Progenitor cell of endocrine pancreas (in vitro differentiated cells): ENCODE results near the gene TIMM17B. TPM values are rescaled to one million over a fixed set of nuclear protein-coding genes. Genes with fewer than 3 reads are reported as not detected.
A peak's percentile ranks its signal among the peaks of the same experiment; 100 is the strongest.

ENCODE experiments used
- DNase-seq: peaks from one replicate; pipeline ENCODE4 v3.0.0; 2021; ENCODE audit warnings: low spot score; ENCODE audit not compliant: unreplicated experiment
- H3K27ac Mint-ChIP-seq: 2 replicates; pipeline ENCODE4 v1.8.0; 2021; ENCODE audit warnings: mild to moderate bottlenecking, moderate library complexity, mixed read lengths
- H3K27me3 Mint-ChIP-seq: 2 replicates; pipeline ENCODE4 v1.8.0; 2021; ENCODE audit warnings: mixed read lengths
- H3K36me3 Mint-ChIP-seq: 2 replicates; pipeline ENCODE4 v1.8.0; 2022; ENCODE audit warnings: mixed read lengths; ENCODE audit not compliant: insufficient read depth
- H3K4me1 Mint-ChIP-seq: 2 replicates; pipeline ENCODE4 v1.8.0; 2021; ENCODE audit warnings: low read depth, mixed read lengths
- H3K4me3 Mint-ChIP-seq: 2 replicates; pipeline ENCODE4 v1.8.0; 2021; ENCODE audit warnings: low read depth, mild to moderate bottlenecking, moderate library complexity, mixed read lengths
- H3K9me3 Mint-ChIP-seq: 2 replicates; pipeline ENCODE4 v1.8.0; 2021; ENCODE audit warnings: low read depth, mixed read lengths
- total RNA-seq: library from RNA; stranded (reverse); gene quantifications from 2 replicates; pipeline ENCODE4 v1.2.1, GENCODE V29; 2021
- TF ChIP-seq, protein P1 (sequence below): fragments of 200-600 bp; sonication (generic); IDR thresholded peaks from one replicate; pipeline ENCODE4 v1.5.0; 2021; ENCODE audit warnings: antibody characterized with exemption, mild to moderate bottlenecking; ENCODE audit not compliant: unreplicated experiment

The TIMM17B gene
- total RNA-seq, 1 donor from 2014 or later = 68.1 TPM

DNA sequence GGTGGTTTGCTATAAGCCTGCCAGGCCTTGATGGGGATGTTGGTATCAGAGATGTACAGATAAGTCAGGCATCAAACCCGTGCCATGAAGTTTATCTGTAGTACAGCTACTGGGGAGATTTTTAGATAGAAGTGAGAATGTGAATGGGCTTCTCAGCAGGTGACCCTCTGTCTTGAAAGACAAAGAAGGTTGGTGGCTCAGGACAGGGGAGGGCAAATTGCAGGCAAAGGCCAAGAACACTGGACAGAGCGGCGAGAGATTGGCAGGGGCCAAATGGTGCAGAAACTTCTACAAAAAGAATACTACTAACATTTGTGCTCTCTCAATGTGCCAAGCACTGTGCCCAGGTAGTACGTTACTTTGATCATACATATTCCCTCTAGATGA lies 23.1 kb upstream of the TIMM17B start:
- TF ChIP-seq, protein P1, sequence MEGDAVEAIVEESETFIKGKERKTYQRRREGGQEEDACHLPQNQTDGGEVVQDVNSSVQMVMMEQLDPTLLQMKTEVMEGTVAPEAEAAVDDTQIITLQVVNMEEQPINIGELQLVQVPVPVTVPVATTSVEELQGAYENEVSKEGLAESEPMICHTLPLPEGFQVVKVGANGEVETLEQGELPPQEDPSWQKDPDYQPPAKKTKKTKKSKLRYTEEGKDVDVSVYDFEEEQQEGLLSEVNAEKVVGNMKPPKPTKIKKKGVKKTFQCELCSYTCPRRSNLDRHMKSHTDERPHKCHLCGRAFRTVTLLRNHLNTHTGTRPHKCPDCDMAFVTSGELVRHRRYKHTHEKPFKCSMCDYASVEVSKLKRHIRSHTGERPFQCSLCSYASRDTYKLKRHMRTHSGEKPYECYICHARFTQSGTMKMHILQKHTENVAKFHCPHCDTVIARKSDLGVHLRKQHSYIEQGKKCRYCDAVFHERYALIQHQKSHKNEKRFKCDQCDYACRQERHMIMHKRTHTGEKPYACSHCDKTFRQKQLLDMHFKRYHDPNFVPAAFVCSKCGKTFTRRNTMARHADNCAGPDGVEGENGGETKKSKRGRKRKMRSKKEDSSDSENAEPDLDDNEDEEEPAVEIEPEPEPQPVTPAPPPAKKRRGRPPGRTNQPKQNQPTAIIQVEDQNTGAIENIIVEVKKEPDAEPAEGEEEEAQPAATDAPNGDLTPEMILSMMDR = no peak
- Mint-ChIP-seq H3K4me3 (no peak overlapping the region), H3K36me3 (peaks cover 11% of the 10 kb centered on the region), H3K27ac (no peak overlapping the region), H3K9me3 (peaks cover 14% of the 10 kb centered on the region), H3K4me1 (peaks cover 19% of the 10 kb centered on the region), H3K27me3 (no peaks in the 10 kb centered on the region)
- no peak for DNase-seq

DNA sequence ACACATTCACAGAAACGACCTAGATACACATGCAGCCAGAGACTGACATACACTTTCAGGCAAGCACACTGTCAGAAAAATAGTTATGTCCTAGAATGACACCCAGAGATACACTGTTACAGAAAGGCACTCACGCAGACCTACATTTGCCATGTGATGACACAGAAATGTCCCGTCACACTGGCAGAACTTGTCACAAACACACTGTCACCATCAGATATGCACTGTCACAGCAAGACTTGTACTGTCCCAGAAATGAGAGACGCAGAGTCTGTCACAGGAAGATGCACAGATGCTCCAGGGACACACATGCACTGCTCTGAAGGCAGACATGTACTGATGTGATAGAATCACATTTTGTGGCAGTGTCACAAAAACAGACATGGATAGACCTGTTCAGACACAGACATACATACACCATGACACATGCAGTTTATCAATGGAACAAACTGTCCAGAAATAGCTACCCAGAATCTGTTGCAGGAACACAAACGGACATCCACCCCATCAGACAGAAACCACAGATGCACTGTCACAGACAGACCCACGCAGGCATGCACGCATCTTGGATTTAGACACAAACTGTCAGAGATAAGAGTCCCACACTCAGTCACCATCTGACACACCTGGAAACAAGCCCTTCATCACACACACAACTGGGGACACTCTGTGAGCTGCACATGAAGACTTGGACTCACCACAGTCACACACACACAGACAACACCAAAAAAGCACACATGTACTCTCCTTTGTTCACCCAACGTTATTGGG lies 22.6 kb upstream of the TIMM17B start:
- H3K4me3 Mint-ChIP-seq = peak overlapping the region; percentile 78
- no peaks in the 10 kb centered on the region for H3K27me3 Mint-ChIP-seq
- H3K9me3 Mint-ChIP-seq = peaks cover 12% of the 10 kb centered on the region
- no peak for DNase-seq
- TF ChIP-seq, protein P1 = no peak
- peaks cover 7% of the 10 kb centered on the region for H3K36me3 Mint-ChIP-seq
- H3K4me1 Mint-ChIP-seq = peaks cover 19% of the 10 kb centered on the region
- peak overlapping the region; percentile 57 for H3K27ac Mint-ChIP-seq

DNA sequence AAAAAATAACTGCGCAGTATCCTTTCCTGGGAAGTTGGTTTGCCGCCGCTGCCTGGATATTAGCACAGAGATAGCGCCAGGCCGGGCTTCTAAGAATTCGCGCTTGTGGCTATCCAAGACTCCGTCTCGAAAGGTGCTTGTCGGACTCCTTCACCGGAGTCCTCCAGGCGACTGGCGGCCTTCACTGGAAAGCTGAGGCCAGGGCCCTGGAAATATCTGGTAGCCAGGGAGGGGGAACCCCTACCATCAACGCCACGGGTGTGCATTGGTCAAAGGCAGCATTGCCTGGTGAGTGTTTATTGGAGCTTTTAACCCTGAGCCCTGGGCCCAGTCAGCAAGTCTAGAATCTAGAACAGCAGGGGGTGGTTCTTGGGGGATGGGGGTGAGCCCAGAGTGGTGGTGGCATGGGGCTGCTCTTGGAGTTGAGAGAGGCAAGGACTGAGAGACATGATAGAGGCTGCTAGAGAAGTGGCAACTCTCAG lies 21.8 kb upstream of the TIMM17B start:
- no peaks in the 10 kb centered on the region for H3K27me3 Mint-ChIP-seq
- peak overlapping the region; percentile 94 for H3K27ac Mint-ChIP-seq
- peaks cover 19% of the 10 kb centered on the region for H3K4me1 Mint-ChIP-seq
- peaks cover 11% of the 10 kb centered on the region for H3K9me3 Mint-ChIP-seq
- H3K4me3 Mint-ChIP-seq = peak overlapping the region; percentile 78
- TF ChIP-seq, protein P1 = no peak
- DNase-seq = no peak
- H3K36me3 Mint-ChIP-seq = peaks cover 7% of the 10 kb centered on the region

DNA sequence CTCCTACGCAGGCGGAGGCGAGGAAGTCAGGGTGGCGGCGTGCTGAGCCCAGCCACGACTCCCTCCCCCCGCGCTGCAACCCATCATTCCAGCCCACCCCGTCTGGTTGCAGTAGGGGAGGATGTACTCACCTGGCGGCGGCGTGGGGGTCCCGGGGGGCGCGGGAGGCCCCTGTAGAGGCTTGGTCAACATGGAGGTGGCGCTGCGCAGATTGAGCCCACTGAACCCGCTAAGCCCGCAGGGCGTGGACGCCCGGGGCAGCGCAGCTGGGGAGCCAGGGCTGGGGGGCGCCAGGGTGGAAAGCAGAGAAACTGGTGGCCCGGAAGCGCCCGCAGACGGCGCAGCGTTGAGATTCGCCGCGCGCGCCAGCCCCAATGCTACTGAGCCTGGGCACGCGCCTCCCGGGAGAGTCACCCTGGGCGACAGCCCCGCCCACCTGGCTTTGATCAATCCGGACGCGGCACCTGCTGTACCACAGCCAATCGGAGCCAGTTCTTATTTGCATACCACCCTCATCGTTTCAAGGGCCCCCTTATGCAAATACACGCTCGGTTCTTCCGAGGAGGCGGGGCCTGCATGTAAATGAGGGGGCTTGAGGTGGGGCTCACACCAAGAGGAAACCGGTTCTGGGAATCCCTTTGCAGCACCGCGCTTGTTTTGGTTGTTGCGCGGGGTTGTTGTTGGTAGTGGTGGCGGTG lies 21.2 kb upstream of the TIMM17B start, which contains the start of gene PIM2:
Gene PIM2 (minus strand): TSS at position 382 of the 698 bp plus-strand sequence. CDS start 190 bp downstream, at position 192.
- H3K9me3 Mint-ChIP-seq = peaks cover 8% of the 10 kb centered on the region
- peak within 1 kb of the TSS; percentile 78 for H3K4me3 Mint-ChIP-seq
- H3K27ac Mint-ChIP-seq = peak within 1 kb of the TSS; percentile 94
- H3K4me1 Mint-ChIP-seq = peaks cover 19% of the 10 kb centered on the region
- DNase-seq = peak; percentile 80
- no peaks in the 10 kb centered on the region for H3K27me3 Mint-ChIP-seq
- TF ChIP-seq, protein P1 = peak; percentile 11
- H3K36me3 Mint-ChIP-seq = peaks cover 5% of the 10 kb centered on the region

DNA sequence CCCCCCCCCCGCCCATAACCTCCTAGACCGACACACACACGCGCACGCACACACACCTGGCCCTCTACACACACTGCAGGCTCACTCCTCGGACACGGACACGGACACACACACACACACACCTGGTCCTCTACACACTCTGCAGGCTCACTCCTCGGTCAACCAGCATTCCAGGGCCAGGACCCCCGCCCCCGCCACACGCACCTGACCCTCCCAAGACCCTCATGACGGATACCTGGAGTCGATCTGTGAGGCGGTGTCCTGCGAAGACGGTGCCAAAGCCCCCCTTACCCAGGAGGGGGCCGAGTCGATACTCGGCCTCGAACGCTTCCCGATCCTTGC lies 20.7 kb upstream of the TIMM17B start:
- Mint-ChIP-seq H3K36me3 (peaks cover 8% of the 10 kb centered on the region), H3K27ac (peak overlapping the region; percentile 84), H3K4me1 (peaks cover 19% of the 10 kb centered on the region), H3K27me3 (no peaks in the 10 kb centered on the region), H3K4me3 (peak overlapping the region; percentile 78), H3K9me3 (peaks cover 8% of the 10 kb centered on the region)
- DNase-seq = no peak
- TF ChIP-seq, protein P1 = no peak
